K562 (cell line): ENCODE results near the gene MAP7D1. TPM values are rescaled to one million over a fixed set of nuclear protein-coding genes. Genes with fewer than 3 reads are reported as not detected.
A peak's percentile ranks its signal among the peaks of the same experiment; 100 is the strongest.

Source experiments
- ATF7 ChIP-seq: fragments of 450-650 bp; IDR thresholded peaks from 2 replicates; pipeline ENCODE4 v1.7.1; 2014; ENCODE audit warnings: mild to moderate bottlenecking, moderate library complexity
- CREB3L1 ChIP-seq: fragments of 450-650 bp; IDR thresholded peaks from 2 replicates; pipeline ENCODE4 v1.6.1; 2014; ENCODE audit warnings: low read depth, mild to moderate bottlenecking, moderate library complexity, borderline replicate concordance
- HCFC1 ChIP-seq: IDR thresholded peaks from 2 replicates; pipeline ENCODE4 v1.6.1; 2012; ENCODE audit warnings: low read depth, low read length, improper control_type of control experiment
- MCM2 ChIP-seq: fragments of 450-650 bp; IDR thresholded peaks from 2 replicates; pipeline ENCODE4 v1.6.1; 2017; ENCODE audit warnings: low read depth, mild to moderate bottlenecking
- NFRKB ChIP-seq: fragments of 450-650 bp; IDR thresholded peaks from 2 replicates; pipeline ENCODE4 v1.6.1; 2016; ENCODE audit warnings: low read depth
- PHTF2 ChIP-seq: fragments of 250-450 bp; sonication (Bioruptor Pico); IDR thresholded peaks from 2 replicates; pipeline ENCODE4 v1.5.0; 2021; ENCODE audit warnings: mild to moderate bottlenecking
- PRPF4 ChIP-seq: fragments of 200-400 bp; formaldehyde crosslinking; IDR thresholded peaks from one replicate; pipeline ENCODE4 v1.6.1; 2017; ENCODE audit warnings: low read length, low read depth, mild to moderate bottlenecking; ENCODE audit not compliant: insufficient read depth, poor library complexity, severe bottlenecking
- SIN3A ChIP-seq, 2 experiments: fragments of 150-350 bp in 1 of 2; IDR thresholded peaks; 2 replicates each; pipeline ENCODE4 v1.6.1; 2011 to 2016; ENCODE audit warnings: borderline replicate concordance in 2 of 2, low read depth in 2 of 2, low read length in 2 of 2, mild to moderate bottlenecking in 2 of 2, moderate library complexity in 2 of 2; ENCODE audit not compliant: control insufficient read depth in 1 of 2
- ZBTB1 ChIP-seq: sonication (generic); formaldehyde crosslinking; IDR thresholded peaks from 2 replicates; pipeline ENCODE4 v1.8.1; 2023; ENCODE audit warnings: missing genetic modification reagents, low read depth, mild to moderate bottlenecking, borderline replicate concordance
- ZBTB33 ChIP-seq: sonication (generic); formaldehyde crosslinking; IDR thresholded peaks from 2 replicates; pipeline ENCODE4 v1.8.1; 2023; ENCODE audit warnings: mild to moderate bottlenecking, missing genetic modification reagents
- ZBTB40 ChIP-seq, 2 experiments: fragments of 450-650 bp in 1 of 2; sonication (generic) in 1 of 2; formaldehyde crosslinking in 1 of 2; IDR thresholded peaks; 2 replicates each; pipeline versions ENCODE4 v1.7.1 to v1.9.0; 2016 to 2022; ENCODE audit warnings: inconsistent platforms in 1 of 2, mild to moderate bottlenecking in 1 of 2, missing genetic modification reagents in 1 of 2
- ZNF175 ChIP-seq: fragments of 200-800 bp; sonication (Bioruptor generic); IDR thresholded peaks from 2 replicates; pipeline ENCODE4 v1.6.1; 2016; ENCODE audit warnings: low read depth, mild to moderate bottlenecking, missing genetic modification characterization, missing compliant biosample characterization
- ZNF76 ChIP-seq: fragments of 250-450 bp; sonication (Bioruptor Pico); IDR thresholded peaks from 2 replicates; pipeline ENCODE4 v1.4.0; 2020; ENCODE audit warnings: mild to moderate bottlenecking, moderate library complexity, borderline replicate concordance
- polyA plus RNA-seq, 8 experiments: library from polyadenylated mRNA; depleted of rRNA in 4 of 8; stranded (reverse) in 5 of 8; unstranded in 3 of 8; fragments of >200 nt; fragmentation: Nextera tagmentation in 2 of 8; fragmentation: Illumina TruSeq in 1 of 8; extraction: Ambion mirVana in 2 of 8; extraction: Trizol in 1 of 8; gene quantifications; 2 replicates each; pipeline versions ENCODE4 v1.2.1 to v1.2.3, GENCODE V29; 2011 to 2014; ENCODE audit warnings: inconsistent platforms in 1 of 8, missing spikeins in 1 of 8
- total RNA-seq, 7 experiments: library from RNA; depleted of rRNA in 6 of 7; stranded (reverse); fragments of >200 nt in 6 of 7; fragmentation: Illumina TruSeq in 2 of 7; extraction: Trizol in 2 of 7; gene quantifications; 2 replicates each; pipeline versions ENCODE4 v1.2.1 to v1.2.3, GENCODE V29; 2011 to 2021; ENCODE audit warnings: low replicate concordance in 1 of 7

Gene MAP7D1
- total and polyA plus RNA-seq, 9 of the 15 experiments (the other 6 are each of a cell fraction or from before 2014, with no cell fraction given) = 3.6 to 108 (median 34.5) TPM

GRCh38 chr1:36156329-36157114 is 562 bp downstream of the MAP7D1 start (continued):
- TF ChIP-seq ZBTB40 (IDR thresholded peaks at IDR 0.05) (0 out of 2 replicates have a peak, but pooled peaks have one; percentile 27), ZBTB40 (CRISPR knock-in tag; IDR thresholded peaks at IDR 0.05) (no peak; the same call in 1 of the 2 replicates), ZBTB33 (CRISPR knock-in tag) (no peak), PHTF2 (CRISPR knock-in tag) (no peak), PRPF4 (peak; percentile 68), SIN3A (IDR thresholded peaks at IDR 0.05; ENCODE audit: borderline replicate concordance in 2 of 2, control insufficient read depth in 1 of 2, low read depth in 2 of 2, low read length in 2 of 2) (peak; percentile 56 to 91; a peak in 3 of 4 replicates), MCM2 (no peak), NFRKB (peak; percentile 65), ZBTB1 (CRISPR knock-in tag) (peak; percentile 50; the same call in 1 of the 2 replicates), HCFC1 (0 out of 2 replicates have a peak, but pooled peaks have one; percentile 4), CREB3L1 (0 out of 2 replicates have a peak, but pooled peaks have one; percentile 10), ZNF175 (no peak), ZNF76 (CRISPR knock-in tag) (no peak), ATF7 (no peak)
